ENCODE data around the gene CRTC2. TPM values are rescaled to one million over a fixed set of nuclear protein-coding genes. Genes with fewer than 3 reads are reported as not detected.
A peak's percentile ranks its signal among the peaks of the same experiment; 100 is the strongest.

Gene CRTC2
- total RNA-seq, 1 experiment from 2014 or later = 33.8 TPM

DNA sequence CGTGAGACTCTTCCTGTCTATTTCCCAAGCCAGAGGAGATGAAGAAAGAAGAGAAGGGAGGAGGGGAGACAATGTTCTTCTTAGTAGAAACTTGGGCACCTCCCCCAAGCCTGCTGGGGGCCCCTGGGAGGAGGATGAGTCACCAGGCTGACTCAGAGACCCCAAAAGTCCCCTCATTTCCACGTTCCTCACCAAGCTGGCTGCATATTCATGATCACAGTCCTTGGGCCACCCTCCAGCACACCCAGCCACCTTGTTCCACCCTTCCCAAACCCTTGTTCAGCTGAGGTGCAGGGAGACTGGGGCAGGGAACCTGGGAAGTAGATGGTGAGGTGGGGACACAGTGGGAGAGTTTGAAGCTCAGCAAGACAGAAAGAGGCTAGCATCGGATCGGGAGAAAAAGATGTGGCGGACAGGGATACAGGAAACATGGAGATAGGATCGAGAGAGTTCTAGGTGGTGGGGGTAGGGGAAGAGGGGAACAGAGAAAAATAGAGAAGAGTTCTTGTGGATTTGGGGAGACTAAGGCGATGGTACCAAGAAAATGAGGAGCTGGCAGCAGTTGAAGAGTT is 27.0 kb upstream of the CRTC2 start:
- DNase-seq (ENCODE audit: low read depth, low spot score) (no peak), ATAC-seq (no peak)
- intact Hi-C loops (cut with micrococcal nuclease) = loop anchor here (5.0 kb wide), 3 partner anchors 203 to 478 kb away; no protein-coding TSS in a partner anchor
- ChIA-PET POLR2A (no interaction called here), CTCF (interaction anchor here (0.7 to 0.9 kb wide), 2 partner anchors 18 to 164 kb away, joined by 3 to 4 read pairs; partner anchors contain the start of gene CREB3L4), RAD21 (ENCODE audit: low non-redundant PET in 1 of 2, low total read pairs in 2 of 2, uncharacterized antibody in 2 of 2, unreplicated experiment in 2 of 2) (no interaction called here)
- TF ChIP-seq SIN3A (IDR thresholded peaks at IDR 0.05; ENCODE audit: low read depth) = no peak
- no peak for TF ChIP-seq EZH2 (IDR thresholded peaks at IDR 0.05)
- no peak for TF ChIP-seq POLR2A (IDR thresholded peaks at IDR 0.05; ENCODE audit: borderline replicate concordance, extremely low read depth, insufficient read depth, insufficient read length)
- no peak for TF ChIP-seq CEBPB (IDR thresholded peaks at IDR 0.05; ENCODE audit: low read depth)
- no peak for TF ChIP-seq ZBTB33 (IDR thresholded peaks at IDR 0.05; ENCODE audit: extremely low read depth, insufficient replicate concordance, low read length)
- no peak for TF ChIP-seq RAD21 (IDR thresholded peaks at IDR 0.05; ENCODE audit: low read depth)
- TF ChIP-seq YY1 (IDR thresholded peaks at IDR 0.05; ENCODE audit: extremely low read depth, insufficient replicate concordance, low read depth, low read length) = no peak
- no peak for TF ChIP-seq ATF3 (IDR thresholded peaks at IDR 0.05)
- no peak for TF ChIP-seq FOSL1 (IDR thresholded peaks at IDR 0.05; ENCODE audit: low read depth)
- TF ChIP-seq ZNF274 (IDR thresholded peaks at IDR 0.05; ENCODE audit: low read depth, low read length) = no peak
- no peak for TF ChIP-seq SRF (IDR thresholded peaks at IDR 0.05; ENCODE audit: low read depth)
- TF ChIP-seq POLR2AphosphoS5 (IDR thresholded peaks at IDR 0.05; ENCODE audit: low read depth, low read length) = no peak
- no peak for TF ChIP-seq TCF7L2 (IDR thresholded peaks at IDR 0.05; ENCODE audit: borderline replicate concordance, extremely low read depth, insufficient read depth, insufficient read length)
- TF ChIP-seq EZH2phosphoT487 (IDR thresholded peaks at IDR 0.05; ENCODE audit: borderline replicate concordance) = no peak
- TF ChIP-seq CTCF (IDR thresholded peaks at IDR 0.05 in 2 of 3, conservative IDR thresholded peaks at IDR 0.05 in 1 of 3; ENCODE audit: borderline replicate concordance in 1 of 3, insufficient read depth in 1 of 3, low read depth in 2 of 3, low read length in 2 of 3) = no peak
- TF ChIP-seq JUND (IDR thresholded peaks at IDR 0.05) = no peak
- TF ChIP-seq SP1 (IDR thresholded peaks at IDR 0.05; ENCODE audit: low read depth) = no peak
- Histone ChIP-seq H3K9me2 (ENCODE audit: insufficient read depth) (no peaks in the 10 kb centered on the region), H3K27ac (ENCODE audit: low read depth, low read length) (peak overlapping the region; percentile 43), H3K27me3 (ENCODE audit: insufficient read depth, low read length) (no peaks in the 10 kb centered on the region), H3K4me1 (ENCODE audit: control insufficient read depth in 1 of 2, insufficient read depth in 2 of 2, low read length in 2 of 2) (peaks cover 12 to 34% of the 10 kb centered on the region in 2 experiments), H4K20me1 (ENCODE audit: insufficient read depth) (no peaks in the 10 kb centered on the region), H3K9me3 (ENCODE audit: control insufficient read depth in 1 of 2, insufficient read depth in 1 of 2, low read depth in 1 of 2, low read length in 2 of 2) (no peaks in the 10 kb centered on the region), H3K79me2 (ENCODE audit: insufficient read depth, low read length) (peaks cover 4% of the 10 kb centered on the region; the same call in 1 of the 2 replicates), H3K4me2 (ENCODE audit: low read length) (peak overlapping the region; percentile 80), H3K9ac (ENCODE audit: low read length) (peak overlapping the region; percentile 79), H3K4me3 (replicated peaks in 1 of 2; ENCODE audit: low read depth in 1 of 2, low read length in 2 of 2) (peak overlapping the region; percentile 67 to 81), H2AFZ (ENCODE audit: low read depth, low read length, poor library complexity, severe bottlenecking) (no peak overlapping the region), H3K36me3 (ENCODE audit: control insufficient read depth in 1 of 2, insufficient read depth in 2 of 2, low read length in 2 of 2) (peaks cover 3 to 4% of the 10 kb centered on the region in 2 experiments; a peak in 1 of 4 replicates)
- TSS peak; percentile 25 for BruUV-seq (replicated peaks)
